ENCODE results near the gene SS18L1. TPM values are rescaled to one million over a fixed set of nuclear protein-coding genes. Genes with fewer than 3 reads are reported as not detected.

The SS18L1 gene
- total and polyA plus RNA-seq, 10 of the 15 experiments (the other 5 are each of a cell fraction or from before 2014, with no cell fraction given), result 1.8 to 20.0 (median 6.6) TPM

DNA sequence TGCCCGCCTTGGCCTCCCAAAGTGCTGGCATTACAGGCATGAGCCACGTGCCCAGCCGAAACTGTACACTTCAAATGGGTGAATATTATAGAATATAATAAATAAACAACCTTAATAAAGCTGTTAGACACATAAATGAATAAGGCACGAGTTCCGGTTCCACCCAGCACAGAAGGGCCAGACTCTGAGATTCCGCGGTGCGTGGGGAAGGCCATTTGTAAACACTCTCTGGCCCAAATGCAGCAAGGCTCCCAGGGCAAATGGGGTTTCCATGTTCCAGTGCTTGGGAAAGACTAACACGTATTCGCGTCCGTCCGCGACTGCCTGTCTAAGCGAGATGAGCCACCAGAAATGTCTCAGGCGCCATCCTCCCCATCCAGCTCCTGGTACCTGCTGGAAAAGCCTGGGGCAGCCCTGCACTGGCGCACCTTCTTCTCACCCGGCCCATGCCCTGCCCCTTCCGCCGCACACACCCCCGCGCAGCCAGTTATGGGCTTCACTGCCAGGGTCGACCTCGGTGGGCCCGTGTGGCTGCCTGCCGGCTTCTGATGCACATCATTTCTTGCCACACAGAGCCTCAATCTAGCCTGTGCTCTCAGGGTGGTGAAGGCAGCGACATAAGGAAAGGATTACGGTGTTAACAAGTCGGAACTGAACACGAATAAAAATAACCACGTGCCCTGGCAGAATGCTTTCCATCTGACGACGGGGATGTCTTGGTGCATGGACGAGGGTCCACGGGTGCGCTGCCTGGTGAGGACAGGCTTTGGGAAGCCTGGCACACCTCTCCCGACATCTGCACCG, 26.8 kb upstream of the SS18L1 start:
- Histone ChIP-seq H3K36me3 (ENCODE audit: control insufficient read depth in 2 of 2, insufficient read depth in 2 of 2, low read length in 1 of 2) (no peaks in the 10 kb centered on the region), H4K20me1 (ENCODE audit: control insufficient read depth, insufficient read depth) (no peaks in the 10 kb centered on the region), H3K27ac (ENCODE audit: control insufficient read depth, insufficient read depth) (no peak overlapping the region), H3K4me3 (no peak overlapping the region), H3K79me2 (ENCODE audit: control insufficient read depth, insufficient read depth, low read length) (no peaks in the 10 kb centered on the region), H3K9ac (ENCODE audit: control insufficient read depth, insufficient read depth, low read length) (no peak overlapping the region), H3K27me3 (replicated peaks in 1 of 2; ENCODE audit: control insufficient read depth in 2 of 2, insufficient read depth in 2 of 2, low read length in 1 of 2) (no peaks in the 10 kb centered on the region), H3K4me1 (ENCODE audit: control insufficient read depth, insufficient read depth, low read length) (no peaks in the 10 kb centered on the region; the same call in 1 of the 2 replicates), H3K9me3 (replicated peaks; ENCODE audit: control insufficient read depth, insufficient read depth, low read length) (peaks cover 13% of the 10 kb centered on the region; the same call in 1 of the 3 replicates), H3K4me2 (ENCODE audit: control insufficient read depth, insufficient read depth) (no peak overlapping the region), H2AFZ (ENCODE audit: control insufficient read depth, low read depth, low read length) (no peak overlapping the region)
- POLR2A ChIA-PET, result interaction anchor here (0.7 kb wide), 1 partner anchor 284 kb away, joined by 5 read pairs; no protein-coding TSS in a partner anchor
- no TSS peak for BruUV-seq (replicated peaks)
- SMC1A ChIA-PET (ENCODE audit: uncharacterized antibody, unreplicated experiment), result no interaction called here
- in situ Hi-C loops (cut with MboI), result no loop called here
- CTCF ChIA-PET, result no interaction called here
- RAD21 ChIA-PET (ENCODE audit: unreplicated experiment), result no interaction called here
- FAIRE-seq (no peak), ATAC-seq (no peak), DNase-seq (ENCODE audit: low read depth, low spot score) (no peak)
- intact Hi-C loops (cut with micrococcal nuclease; ENCODE audit: unreplicated experiment), result no loop called here
- TF ChIP-seq CHD4 (IDR thresholded peaks at IDR 0.05) (no peak), BHLHE40 (IDR thresholded peaks at IDR 0.05; ENCODE audit: borderline replicate concordance in 1 of 2, low read depth in 2 of 2, low read length in 1 of 2) (no peak), STAT1 (conservative IDR thresholded peaks at IDR 0.05) (no peak), CREM (IDR thresholded peaks at IDR 0.05; ENCODE audit: low read depth) (no peak), MYC (IDR thresholded peaks at IDR 0.05; ENCODE audit: insufficient read depth, insufficient read length, insufficient replicate concordance, low read length, severe bottlenecking) (no peak), RUNX3 (IDR thresholded peaks at IDR 0.05; ENCODE audit: low read length) (no peak)
- TF ChIP-seq, protein P1, sequence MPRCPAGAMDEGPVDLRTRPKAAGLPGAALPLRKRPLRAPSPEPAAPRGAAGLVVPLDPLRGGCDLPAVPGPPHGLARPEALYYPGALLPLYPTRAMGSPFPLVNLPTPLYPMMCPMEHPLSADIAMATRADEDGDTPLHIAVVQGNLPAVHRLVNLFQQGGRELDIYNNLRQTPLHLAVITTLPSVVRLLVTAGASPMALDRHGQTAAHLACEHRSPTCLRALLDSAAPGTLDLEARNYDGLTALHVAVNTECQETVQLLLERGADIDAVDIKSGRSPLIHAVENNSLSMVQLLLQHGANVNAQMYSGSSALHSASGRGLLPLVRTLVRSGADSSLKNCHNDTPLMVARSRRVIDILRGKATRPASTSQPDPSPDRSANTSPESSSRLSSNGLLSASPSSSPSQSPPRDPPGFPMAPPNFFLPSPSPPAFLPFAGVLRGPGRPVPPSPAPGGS (IDR thresholded peaks at IDR 0.05; ENCODE audit: borderline replicate concordance, insufficient read depth, low read depth, low read length, poor library complexity, severe bottlenecking), result no peak
- TF ChIP-seq, protein P2, sequence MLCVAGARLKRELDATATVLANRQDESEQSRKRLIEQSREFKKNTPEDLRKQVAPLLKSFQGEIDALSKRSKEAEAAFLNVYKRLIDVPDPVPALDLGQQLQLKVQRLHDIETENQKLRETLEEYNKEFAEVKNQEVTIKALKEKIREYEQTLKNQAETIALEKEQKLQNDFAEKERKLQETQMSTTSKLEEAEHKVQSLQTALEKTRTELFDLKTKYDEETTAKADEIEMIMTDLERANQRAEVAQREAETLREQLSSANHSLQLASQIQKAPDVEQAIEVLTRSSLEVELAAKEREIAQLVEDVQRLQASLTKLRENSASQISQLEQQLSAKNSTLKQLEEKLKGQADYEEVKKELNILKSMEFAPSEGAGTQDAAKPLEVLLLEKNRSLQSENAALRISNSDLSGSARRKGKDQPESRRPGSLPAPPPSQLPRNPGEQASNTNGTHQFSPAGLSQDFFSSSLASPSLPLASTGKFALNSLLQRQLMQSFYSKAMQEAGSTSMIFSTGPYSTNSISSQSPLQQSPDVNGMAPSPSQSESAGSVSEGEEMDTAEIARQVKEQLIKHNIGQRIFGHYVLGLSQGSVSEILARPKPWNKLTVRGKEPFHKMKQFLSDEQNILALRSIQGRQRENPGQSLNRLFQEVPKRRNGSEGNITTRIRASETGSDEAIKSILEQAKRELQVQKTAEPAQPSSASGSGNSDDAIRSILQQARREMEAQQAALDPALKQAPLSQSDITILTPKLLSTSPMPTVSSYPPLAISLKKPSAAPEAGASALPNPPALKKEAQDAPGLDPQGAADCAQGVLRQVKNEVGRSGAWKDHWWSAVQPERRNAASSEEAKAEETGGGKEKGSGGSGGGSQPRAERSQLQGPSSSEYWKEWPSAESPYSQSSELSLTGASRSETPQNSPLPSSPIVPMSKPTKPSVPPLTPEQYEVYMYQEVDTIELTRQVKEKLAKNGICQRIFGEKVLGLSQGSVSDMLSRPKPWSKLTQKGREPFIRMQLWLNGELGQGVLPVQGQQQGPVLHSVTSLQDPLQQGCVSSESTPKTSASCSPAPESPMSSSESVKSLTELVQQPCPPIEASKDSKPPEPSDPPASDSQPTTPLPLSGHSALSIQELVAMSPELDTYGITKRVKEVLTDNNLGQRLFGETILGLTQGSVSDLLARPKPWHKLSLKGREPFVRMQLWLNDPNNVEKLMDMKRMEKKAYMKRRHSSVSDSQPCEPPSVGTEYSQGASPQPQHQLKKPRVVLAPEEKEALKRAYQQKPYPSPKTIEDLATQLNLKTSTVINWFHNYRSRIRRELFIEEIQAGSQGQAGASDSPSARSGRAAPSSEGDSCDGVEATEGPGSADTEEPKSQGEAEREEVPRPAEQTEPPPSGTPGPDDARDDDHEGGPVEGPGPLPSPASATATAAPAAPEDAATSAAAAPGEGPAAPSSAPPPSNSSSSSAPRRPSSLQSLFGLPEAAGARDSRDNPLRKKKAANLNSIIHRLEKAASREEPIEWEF (IDR thresholded peaks at IDR 0.05; ENCODE audit: insufficient replicate concordance, low read depth, low read length), result no peak
- 79% methylated on average over 38 of the region's 38 CpGs for WGBS (ENCODE audit: insufficient coverage, insufficient replicate concordance, low lambda C conversion rate, missing lambda C conversion rate)
